Measurements from ENCODE around the gene TSHZ2. TPM values are rescaled to one million over a fixed set of nuclear protein-coding genes. Genes with fewer than 3 reads are reported as not detected.

The TSHZ2 gene
- total RNA-seq, 1 donor from 2014 or later = 9.9 TPM

DNA sequence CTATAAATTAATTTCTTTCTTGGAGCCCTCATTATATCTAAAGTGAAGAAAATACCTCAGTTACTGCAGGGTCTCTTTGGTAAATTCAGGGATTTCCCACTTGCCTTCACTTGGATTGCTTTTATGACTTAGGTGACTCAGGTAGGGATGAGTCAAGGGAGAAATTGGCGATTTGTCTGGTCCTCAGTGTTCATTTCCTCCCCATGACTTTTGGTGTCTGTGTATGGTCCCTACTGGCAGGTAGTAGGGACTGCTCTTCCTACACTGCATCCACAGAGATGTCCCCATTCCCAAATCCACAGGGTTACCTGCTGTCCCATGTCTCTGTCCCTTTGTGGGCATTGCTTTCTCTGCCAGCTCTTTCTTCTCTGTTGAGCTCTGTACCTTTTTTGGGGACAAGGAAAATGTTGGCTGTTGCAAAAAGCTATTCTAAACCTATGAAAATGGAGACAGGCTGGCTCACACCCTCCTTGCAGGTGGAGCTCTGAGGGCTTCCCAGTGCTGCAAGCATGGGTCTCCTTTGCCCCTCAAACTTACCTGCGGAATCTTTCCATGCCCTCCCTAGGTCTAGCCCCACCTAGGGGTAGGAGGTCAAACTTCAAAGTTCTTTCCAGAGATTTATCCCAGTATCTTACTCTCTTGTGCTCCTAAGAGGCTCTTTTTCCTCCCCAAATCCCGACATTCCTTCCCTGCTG is 409.6 kb downstream of the TSHZ2 start:
- Histone ChIP-seq H3K4me1 (ENCODE audit: control insufficient read depth in 3 of 3, insufficient read depth in 3 of 3, low read length in 3 of 3) (peaks cover 0 to 8% (median 0%) of the 10 kb centered on the region in 3 donors), H3K27me3 (ENCODE audit: control insufficient read depth in 3 of 3, insufficient read depth in 3 of 3, low read length in 3 of 3) (no peaks in the 10 kb centered on the region), H3K9ac (ENCODE audit: low read depth in 1 of 3, low read length in 3 of 3) (no peak overlapping the region), H3K36me3 (ENCODE audit: control insufficient read depth in 3 of 3, insufficient read depth in 3 of 3, low read length in 3 of 3) (no peaks in the 10 kb centered on the region), H3K4me3 (ENCODE audit: low read length in 3 of 3) (no peak overlapping the region), H3K9me3 (ENCODE audit: control insufficient read depth in 3 of 3, low read length in 3 of 3) (no peaks in the 10 kb centered on the region), H3K27ac (ENCODE audit: low read depth, low read length) (no peak overlapping the region)

DNA sequence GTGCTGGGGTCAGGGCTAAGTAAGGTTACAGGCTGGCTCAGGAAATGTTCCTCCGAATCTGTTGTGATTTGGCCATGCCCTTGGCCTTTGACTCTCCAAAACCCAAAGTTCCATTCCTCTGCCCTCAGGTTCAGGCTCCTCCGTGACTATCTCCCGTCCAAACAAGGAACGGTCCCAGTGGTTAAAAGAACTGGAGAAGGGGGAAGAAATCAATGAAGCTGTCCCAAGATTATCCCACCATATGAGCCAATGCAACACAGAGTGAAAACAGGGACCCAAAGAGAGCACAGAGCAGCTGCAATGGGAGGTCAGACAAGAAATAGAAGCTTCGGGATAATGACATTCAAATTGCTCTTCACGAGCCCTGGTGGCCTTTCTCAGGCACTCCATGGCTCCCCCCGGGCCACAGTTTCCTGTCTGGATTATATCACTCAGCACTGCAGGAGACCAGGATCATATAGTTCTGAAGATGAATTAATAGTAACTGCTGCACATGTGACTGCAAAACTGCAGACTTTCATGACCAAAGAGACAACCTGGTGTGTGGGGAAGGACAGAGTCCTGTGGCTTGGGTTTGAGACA is 410.2 kb downstream of the TSHZ2 start:
- no peak overlapping the region for H3K27ac ChIP-seq (ENCODE audit: low read depth, low read length)
- no peaks in the 10 kb centered on the region for H3K9me3 ChIP-seq (ENCODE audit: control insufficient read depth in 3 of 3, low read length in 3 of 3)
- no peaks in the 10 kb centered on the region for H3K36me3 ChIP-seq (ENCODE audit: control insufficient read depth in 3 of 3, insufficient read depth in 3 of 3, low read length in 3 of 3)
- no peak overlapping the region for H3K9ac ChIP-seq (ENCODE audit: low read depth in 1 of 3, low read length in 3 of 3)
- H3K4me1 ChIP-seq (ENCODE audit: control insufficient read depth in 3 of 3, insufficient read depth in 3 of 3, low read length in 3 of 3) = peaks cover 0 to 8% (median 0%) of the 10 kb centered on the region in 3 donors
- no peaks in the 10 kb centered on the region for H3K27me3 ChIP-seq (ENCODE audit: control insufficient read depth in 3 of 3, insufficient read depth in 3 of 3, low read length in 3 of 3)
- no peak overlapping the region for H3K4me3 ChIP-seq (ENCODE audit: low read length in 3 of 3)

DNA sequence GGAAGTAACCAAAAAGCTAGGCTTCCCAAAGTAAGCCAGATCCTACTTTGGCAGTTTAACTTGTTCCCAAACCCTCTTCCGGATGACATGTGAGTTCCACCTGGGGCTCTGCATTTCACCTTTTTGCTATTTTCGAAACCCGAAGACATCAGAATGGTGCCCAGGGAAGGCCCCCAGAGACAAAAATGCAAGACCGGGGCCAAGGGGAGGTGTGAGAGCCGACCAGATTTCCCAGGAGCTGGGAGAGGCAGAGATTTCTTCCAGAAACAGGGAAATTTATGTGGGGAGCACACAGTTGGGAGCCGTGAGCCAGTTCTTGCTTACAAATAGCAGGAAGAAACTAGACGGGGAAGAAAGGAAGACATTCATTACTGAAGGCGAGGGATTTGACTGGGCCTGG is 411.8 kb downstream of the TSHZ2 start:
- Histone ChIP-seq H3K36me3 (ENCODE audit: control insufficient read depth in 3 of 3, insufficient read depth in 3 of 3, low read length in 3 of 3) (no peaks in the 10 kb centered on the region), H3K4me1 (ENCODE audit: control insufficient read depth in 3 of 3, insufficient read depth in 3 of 3, low read length in 3 of 3) (peaks cover 0 to 8% (median 0%) of the 10 kb centered on the region in 3 donors), H3K27me3 (ENCODE audit: control insufficient read depth in 3 of 3, insufficient read depth in 3 of 3, low read length in 3 of 3) (no peaks in the 10 kb centered on the region), H3K4me3 (ENCODE audit: low read length in 3 of 3) (no peak overlapping the region), H3K27ac (ENCODE audit: low read depth, low read length) (peak overlapping the region; percentile 51), H3K9ac (ENCODE audit: low read depth in 1 of 3, low read length in 3 of 3) (no peak overlapping the region), H3K9me3 (ENCODE audit: control insufficient read depth in 3 of 3, low read length in 3 of 3) (no peaks in the 10 kb centered on the region)

DNA sequence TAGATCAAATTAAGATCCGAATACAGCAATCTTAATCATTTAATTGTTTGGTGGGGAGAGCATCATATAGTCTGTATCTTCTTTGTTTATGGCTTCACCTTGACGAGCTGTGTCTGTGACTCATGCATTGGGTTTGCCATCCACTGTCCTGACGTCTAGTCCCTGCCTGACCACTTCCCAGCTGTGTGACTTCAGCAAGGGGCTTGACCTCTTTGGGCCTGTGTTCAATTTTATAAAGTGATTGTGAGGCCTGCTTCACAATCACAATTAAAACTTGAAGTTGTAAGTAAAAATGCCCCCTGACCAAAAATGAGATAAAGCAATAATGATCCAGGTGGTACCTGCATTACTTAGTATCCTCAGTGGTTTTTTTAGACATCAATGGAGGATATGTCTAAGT is 412.2 kb downstream of the TSHZ2 start:
- Histone ChIP-seq H3K27me3 (ENCODE audit: control insufficient read depth in 3 of 3, insufficient read depth in 3 of 3, low read length in 3 of 3) (no peaks in the 10 kb centered on the region), H3K9me3 (ENCODE audit: control insufficient read depth in 3 of 3, low read length in 3 of 3) (no peaks in the 10 kb centered on the region), H3K36me3 (ENCODE audit: control insufficient read depth in 3 of 3, insufficient read depth in 3 of 3, low read length in 3 of 3) (no peaks in the 10 kb centered on the region), H3K9ac (ENCODE audit: low read depth in 1 of 3, low read length in 3 of 3) (no peak overlapping the region), H3K27ac (ENCODE audit: low read depth, low read length) (peak overlapping the region; percentile 51), H3K4me3 (ENCODE audit: low read length in 3 of 3) (no peak overlapping the region), H3K4me1 (ENCODE audit: control insufficient read depth in 3 of 3, insufficient read depth in 3 of 3, low read length in 3 of 3) (peaks cover 0 to 8% (median 0%) of the 10 kb centered on the region in 3 donors)

DNA sequence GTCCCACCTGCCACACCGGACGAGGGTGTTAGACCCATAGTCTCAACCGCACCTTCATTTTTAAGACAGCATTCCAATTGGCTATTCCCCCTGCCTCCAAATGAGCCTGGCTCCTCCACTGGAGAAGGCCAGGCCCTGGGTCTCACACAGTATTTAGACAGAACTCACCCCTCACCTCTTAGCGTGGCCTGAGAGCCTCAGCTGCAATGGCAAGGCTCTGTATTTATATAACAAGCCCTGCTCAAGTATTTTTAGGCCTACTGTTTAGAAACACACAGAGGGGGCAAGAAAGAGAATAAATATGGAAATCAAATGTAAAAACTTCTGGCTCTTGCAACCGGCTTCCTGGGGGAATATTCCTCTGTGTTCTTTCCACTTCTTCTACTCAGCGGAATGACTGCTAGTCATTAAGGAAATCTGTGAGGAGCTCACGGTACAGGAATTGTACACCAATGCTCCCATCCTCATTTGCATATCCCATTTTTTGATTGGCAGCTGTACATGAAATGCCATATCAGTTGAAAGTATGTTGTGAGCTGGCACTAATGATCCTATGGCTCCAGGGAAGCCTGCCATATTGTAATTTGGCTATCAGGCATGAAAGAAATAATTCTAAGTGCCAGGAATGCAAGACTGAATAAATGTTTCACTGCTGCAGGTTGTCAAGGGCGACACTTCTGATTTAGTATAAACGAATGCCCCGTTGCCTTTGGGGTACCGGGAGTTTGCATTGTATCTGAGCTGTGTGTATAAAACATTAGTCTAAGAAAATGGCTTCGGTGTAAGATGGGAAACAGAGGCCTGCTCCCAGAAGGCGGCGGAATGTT is 414.0 kb downstream of the TSHZ2 start:
- no peak overlapping the region for H3K4me3 ChIP-seq (ENCODE audit: low read length in 3 of 3)
- peaks cover 0 to 3% (median 0%) of the 10 kb centered on the region in 3 donors for H3K4me1 ChIP-seq (ENCODE audit: control insufficient read depth in 3 of 3, insufficient read depth in 3 of 3, low read length in 3 of 3)
- H3K9me3 ChIP-seq (ENCODE audit: control insufficient read depth in 3 of 3, low read length in 3 of 3) = no peaks in the 10 kb centered on the region
- H3K27me3 ChIP-seq (ENCODE audit: control insufficient read depth in 3 of 3, insufficient read depth in 3 of 3, low read length in 3 of 3) = no peaks in the 10 kb centered on the region
- H3K27ac ChIP-seq (ENCODE audit: low read depth, low read length) = no peak overlapping the region
- no peaks in the 10 kb centered on the region for H3K36me3 ChIP-seq (ENCODE audit: control insufficient read depth in 3 of 3, insufficient read depth in 3 of 3, low read length in 3 of 3)
- H3K9ac ChIP-seq (ENCODE audit: low read depth in 1 of 3, low read length in 3 of 3) = no peak overlapping the region

DNA sequence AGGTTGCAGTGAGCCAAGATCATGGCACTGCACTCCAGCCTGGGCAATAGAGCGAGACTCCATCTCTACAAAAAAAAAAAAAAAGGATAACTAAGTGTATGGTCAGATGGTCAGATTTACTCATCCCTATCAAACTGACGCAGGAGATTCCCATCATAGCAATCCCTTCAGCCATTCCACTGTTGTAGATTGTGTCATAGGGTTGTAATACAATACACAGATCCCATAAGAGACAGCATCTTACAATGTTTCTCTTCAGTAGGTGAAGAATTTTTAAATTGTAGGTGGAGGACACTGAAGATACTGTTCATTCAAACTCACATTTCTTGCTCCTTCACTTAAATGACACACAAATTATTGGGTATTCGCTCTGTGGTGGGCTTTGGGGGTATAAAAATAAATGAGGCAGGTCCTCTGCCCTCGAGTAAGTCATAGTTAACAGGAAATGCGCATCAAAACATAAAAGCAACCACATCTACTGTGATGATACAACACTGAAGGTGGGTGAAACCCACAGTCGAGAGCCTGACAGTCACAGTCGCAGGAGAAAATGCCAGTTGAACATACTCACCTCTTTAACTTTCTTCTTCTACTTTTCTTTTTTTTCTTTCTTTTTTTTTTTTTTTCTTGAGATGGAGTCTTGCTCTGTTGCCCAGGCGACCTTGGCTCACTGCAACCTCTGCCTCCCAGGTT is 416.0 kb downstream of the TSHZ2 start:
- Histone ChIP-seq H3K27ac (ENCODE audit: low read depth, low read length) (no peak overlapping the region), H3K4me1 (ENCODE audit: control insufficient read depth in 3 of 3, insufficient read depth in 3 of 3, low read length in 3 of 3) (peaks cover 0 to 3% (median 0%) of the 10 kb centered on the region in 3 donors), H3K36me3 (ENCODE audit: control insufficient read depth in 3 of 3, insufficient read depth in 3 of 3, low read length in 3 of 3) (no peaks in the 10 kb centered on the region), H3K27me3 (ENCODE audit: control insufficient read depth in 3 of 3, insufficient read depth in 3 of 3, low read length in 3 of 3) (no peaks in the 10 kb centered on the region), H3K9ac (ENCODE audit: low read depth in 1 of 3, low read length in 3 of 3) (no peak overlapping the region), H3K4me3 (ENCODE audit: low read length in 3 of 3) (no peak overlapping the region), H3K9me3 (ENCODE audit: control insufficient read depth in 3 of 3, low read length in 3 of 3) (no peaks in the 10 kb centered on the region)

DNA sequence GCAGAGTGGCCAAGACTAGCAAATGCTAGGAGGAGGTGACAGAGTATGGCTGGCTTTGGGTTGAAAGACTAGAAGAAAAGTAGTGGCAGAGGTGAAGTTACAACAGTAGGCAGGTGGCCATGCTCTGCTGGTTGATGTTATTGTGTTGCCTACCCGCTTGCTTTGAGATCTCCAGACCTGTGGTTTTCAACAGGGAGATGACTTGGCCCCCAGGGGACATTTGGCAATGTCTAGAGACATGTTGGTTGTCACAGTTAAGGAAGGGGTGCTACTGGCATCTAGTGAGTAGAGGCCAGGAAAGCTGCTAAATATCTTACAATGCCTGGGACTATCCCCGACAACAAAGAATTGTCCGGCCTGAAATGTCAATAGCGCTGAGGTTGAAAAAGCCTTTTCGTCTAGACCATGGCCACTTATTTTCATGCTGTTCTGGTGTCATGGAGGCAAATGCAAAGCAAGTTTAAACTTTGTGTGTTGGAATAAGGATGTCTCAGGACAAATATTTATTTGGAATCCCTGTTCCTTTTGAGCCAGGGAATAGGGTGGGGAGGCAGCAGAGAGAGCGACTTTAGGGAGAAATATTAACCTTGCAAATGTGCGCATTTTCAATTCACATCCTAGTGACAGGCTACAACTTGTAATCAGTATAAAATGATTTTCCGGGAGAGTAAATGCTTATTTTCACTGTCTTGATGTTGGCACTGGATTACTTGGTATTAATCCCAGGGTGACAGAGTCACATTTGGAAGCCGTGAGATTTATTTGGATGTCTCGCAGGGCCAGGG is 417.6 kb downstream of the TSHZ2 start:
- H3K9ac ChIP-seq (ENCODE audit: low read depth in 1 of 3, low read length in 3 of 3) = no peak overlapping the region
- no peak overlapping the region for H3K4me3 ChIP-seq (ENCODE audit: low read length in 3 of 3)
- H3K36me3 ChIP-seq (ENCODE audit: control insufficient read depth in 3 of 3, insufficient read depth in 3 of 3, low read length in 3 of 3) = no peaks in the 10 kb centered on the region
- H3K4me1 ChIP-seq (ENCODE audit: control insufficient read depth in 3 of 3, insufficient read depth in 3 of 3, low read length in 3 of 3) = no peaks in the 10 kb centered on the region
- no peak overlapping the region for H3K27ac ChIP-seq (ENCODE audit: low read depth, low read length)
- no peaks in the 10 kb centered on the region for H3K27me3 ChIP-seq (ENCODE audit: control insufficient read depth in 3 of 3, insufficient read depth in 3 of 3, low read length in 3 of 3)
- no peaks in the 10 kb centered on the region for H3K9me3 ChIP-seq (ENCODE audit: control insufficient read depth in 3 of 3, low read length in 3 of 3)

DNA sequence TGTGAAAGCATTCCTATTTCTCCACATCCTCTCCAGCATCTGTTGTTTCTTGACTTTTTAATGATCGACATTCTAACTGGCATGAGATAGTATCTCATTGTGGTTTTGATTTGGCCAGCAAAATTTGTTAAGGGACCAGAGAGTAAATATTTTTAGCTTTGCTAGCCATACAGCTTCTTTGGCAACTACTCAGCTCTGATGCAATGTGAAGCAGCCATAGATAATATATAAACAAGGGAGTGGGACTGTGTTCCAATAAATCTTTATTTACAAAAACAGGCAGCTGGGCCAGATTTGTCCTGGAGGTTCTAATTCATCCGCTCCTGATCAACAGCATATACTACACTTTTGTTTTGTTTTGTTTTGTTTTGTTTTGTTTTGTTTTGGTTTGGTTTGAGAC is 418.6 kb downstream of the TSHZ2 start:
- no peak overlapping the region for H3K4me3 ChIP-seq (ENCODE audit: low read length in 3 of 3)
- no peaks in the 10 kb centered on the region for H3K27me3 ChIP-seq (ENCODE audit: control insufficient read depth in 3 of 3, insufficient read depth in 3 of 3, low read length in 3 of 3)
- H3K27ac ChIP-seq (ENCODE audit: low read depth, low read length) = no peak overlapping the region
- no peak overlapping the region for H3K9ac ChIP-seq (ENCODE audit: low read depth in 1 of 3, low read length in 3 of 3)
- no peaks in the 10 kb centered on the region for H3K36me3 ChIP-seq (ENCODE audit: control insufficient read depth in 3 of 3, insufficient read depth in 3 of 3, low read length in 3 of 3)
- no peaks in the 10 kb centered on the region for H3K4me1 ChIP-seq (ENCODE audit: control insufficient read depth in 3 of 3, insufficient read depth in 3 of 3, low read length in 3 of 3)
- no peaks in the 10 kb centered on the region for H3K9me3 ChIP-seq (ENCODE audit: control insufficient read depth in 3 of 3, low read length in 3 of 3)

DNA sequence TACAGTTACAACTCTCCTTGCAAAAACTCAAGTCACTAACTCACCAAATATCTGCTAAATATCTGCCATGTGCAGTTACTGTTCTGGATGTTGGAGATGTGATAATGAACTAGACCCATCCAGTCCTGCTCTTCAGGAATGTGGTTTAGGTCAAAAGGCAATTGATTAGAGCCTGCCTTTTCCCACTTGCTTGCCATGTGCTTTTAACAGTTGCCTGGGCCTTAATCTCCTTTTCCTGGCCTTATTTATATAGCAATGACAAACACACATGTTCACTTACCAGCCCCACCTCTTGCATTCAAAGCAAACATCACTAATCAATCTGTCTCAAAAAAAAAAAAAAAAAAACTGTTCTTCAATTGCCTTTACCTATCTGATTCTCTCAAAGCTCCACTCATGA is 422.3 kb downstream of the TSHZ2 start:
- Histone ChIP-seq H3K27me3 (ENCODE audit: control insufficient read depth in 3 of 3, insufficient read depth in 3 of 3, low read length in 3 of 3) (no peaks in the 10 kb centered on the region), H3K9me3 (ENCODE audit: control insufficient read depth in 3 of 3, low read length in 3 of 3) (no peaks in the 10 kb centered on the region), H3K36me3 (ENCODE audit: control insufficient read depth in 3 of 3, insufficient read depth in 3 of 3, low read length in 3 of 3) (no peaks in the 10 kb centered on the region), H3K27ac (ENCODE audit: low read depth, low read length) (no peak overlapping the region), H3K9ac (ENCODE audit: low read depth in 1 of 3, low read length in 3 of 3) (no peak overlapping the region), H3K4me1 (ENCODE audit: control insufficient read depth in 3 of 3, insufficient read depth in 3 of 3, low read length in 3 of 3) (no peaks in the 10 kb centered on the region), H3K4me3 (ENCODE audit: low read length in 3 of 3) (no peak overlapping the region)

Measured in skeletal muscle tissue (tissue), 4 donors.